GDM1 (cell line): ENCODE results near the gene SLC1A7.
A peak's percentile ranks its signal among the peaks of the same experiment; 100 is the strongest.
"Not testable (repeated sequence)": the region's sequence is repeated elsewhere in the genome, so short reads cannot be mapped to it uniquely, and the experiment has no call there.

Experiments
- DNase-seq: peaks from one replicate; lab custom pipeline; 2025; lab: John Stamatoyannopoulos, UW

Gene SLC1A7

GRCh38 chr1:53142226-53142853 lies at the start of gene SLC1A7:
SLC1A7 (minus strand) TSS chr1:53142638; CDS start chr1:53142449, 189 bp downstream.
- no peak for DNase-seq

DNA sequence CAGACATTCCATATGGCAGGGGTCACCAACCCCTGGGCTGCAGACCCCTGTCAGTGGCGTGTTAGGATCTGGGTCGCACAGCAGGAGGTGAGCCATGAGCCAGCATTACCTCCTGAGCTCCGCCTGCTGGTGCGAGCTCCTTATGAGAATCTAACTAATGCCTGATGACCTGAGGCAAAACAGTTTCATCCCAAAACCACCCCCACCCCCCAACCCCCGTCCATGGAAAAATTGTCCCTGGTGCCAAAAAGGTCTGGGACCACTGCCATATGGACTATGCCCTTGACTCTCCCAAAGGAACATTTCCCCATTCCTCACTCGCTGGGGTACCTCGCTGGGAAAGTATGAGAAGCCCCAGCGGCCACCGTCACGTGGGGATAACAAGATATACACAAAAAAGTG lies 47.8 kb upstream of the SLC1A7 start:
- DNase-seq, result no peak

DNA sequence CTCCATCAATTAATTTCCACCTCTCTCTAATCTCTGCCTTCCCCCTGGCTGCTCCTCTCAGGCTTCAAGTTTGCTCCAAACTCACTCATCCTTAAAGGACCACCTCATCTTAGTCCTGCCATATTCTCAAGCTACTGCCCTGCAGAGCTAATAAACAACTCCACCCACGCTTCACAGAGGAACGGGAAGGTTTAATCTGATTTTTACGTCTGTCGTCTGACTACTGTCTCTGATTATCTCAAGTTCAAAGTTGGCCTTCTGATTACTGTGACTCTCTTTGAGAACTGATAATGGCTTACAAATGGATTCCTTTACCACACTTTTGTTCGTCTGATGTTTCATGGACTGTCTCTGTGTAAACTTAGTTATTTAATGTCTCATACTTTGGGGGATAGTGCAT lies 46.6 kb upstream of the SLC1A7 start:
- DNase-seq, result no peak

DNA sequence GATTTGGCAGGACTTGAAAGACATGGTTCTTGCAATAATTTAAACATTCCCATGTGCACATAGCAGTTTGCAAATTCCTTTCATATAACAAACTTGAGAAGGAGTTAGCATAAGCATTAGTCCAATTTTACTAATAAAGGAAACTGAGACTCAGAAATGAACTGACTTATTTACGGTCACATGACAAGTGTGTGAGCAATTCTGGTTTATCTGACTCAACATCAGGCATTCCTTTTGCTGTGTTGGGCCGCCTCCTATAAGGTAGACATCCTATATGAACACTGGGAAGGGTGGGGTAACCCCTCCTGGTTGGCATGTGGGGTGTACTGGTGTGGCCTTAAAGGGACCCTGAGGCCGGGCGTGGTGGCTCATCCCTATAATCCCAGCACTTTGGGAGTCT lies 45.7 kb upstream of the SLC1A7 start:
- no peak for DNase-seq

DNA sequence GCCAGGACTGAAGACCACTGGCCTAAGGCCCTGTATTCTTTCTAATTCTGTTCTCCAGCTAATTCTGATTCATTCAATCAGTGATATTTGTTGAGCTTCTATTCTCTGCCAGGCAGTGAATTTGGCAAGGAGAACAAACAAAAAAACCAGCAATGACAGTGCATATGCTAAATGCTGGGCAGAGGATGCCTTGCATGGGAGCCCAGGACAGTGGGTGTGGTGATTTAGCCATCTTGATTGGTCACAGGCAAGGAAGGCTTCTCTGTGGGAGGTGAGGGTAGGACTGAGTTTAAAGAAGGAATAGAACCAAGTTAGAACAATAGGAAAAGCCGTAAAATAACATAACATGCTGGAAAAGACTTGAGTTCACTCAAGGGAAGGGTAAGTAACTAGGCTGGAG lies 45.0 kb upstream of the SLC1A7 start:
- no peak for DNase-seq

- DNase-seq, result no peak
These were observed 44.1 kb upstream of the SLC1A7 start for GRCh38 chr1:53186533-53186932.

DNA sequence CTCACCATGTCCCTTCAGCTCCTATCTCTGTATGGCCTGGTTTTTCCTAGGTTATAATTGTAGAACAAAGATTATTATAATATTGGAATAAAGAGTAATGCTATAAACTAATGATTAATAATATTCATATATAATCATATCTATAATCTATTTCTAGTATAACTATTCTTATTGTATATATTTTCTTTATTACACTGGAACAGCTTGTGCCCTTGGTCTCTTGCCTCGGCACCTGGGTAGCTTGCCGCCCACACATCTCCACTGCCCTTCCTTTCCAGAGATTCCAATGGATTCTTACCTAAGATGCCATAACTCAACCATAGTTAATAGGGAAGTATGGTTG lies 43.5 kb upstream of the SLC1A7 start:
- DNase-seq, result not testable (repeated sequence)

GRCh38 chr1:53183095-53183990 lies 40.9 kb upstream of the SLC1A7 start:
- DNase-seq, result no peak

DNA sequence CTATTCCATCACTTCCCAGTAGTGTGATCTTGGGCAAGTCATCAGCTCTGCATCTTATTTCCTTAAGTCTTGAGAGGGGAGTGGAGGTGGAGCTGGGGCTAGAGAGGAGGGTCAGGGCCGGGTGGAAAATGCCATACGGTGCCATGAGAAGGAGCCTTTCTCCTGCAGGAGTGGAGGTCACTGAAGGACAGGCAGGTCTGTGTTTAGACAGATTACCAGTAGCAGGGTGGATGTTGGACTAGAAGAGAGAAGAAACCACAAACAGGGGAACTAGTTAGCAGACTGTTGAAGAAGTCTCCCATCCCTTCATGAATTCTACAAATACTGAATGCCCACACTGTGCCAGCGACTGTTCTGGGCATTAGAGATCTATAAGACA lies 40.3 kb upstream of the SLC1A7 start:
- DNase-seq, result no peak

- DNase-seq, result peak; percentile 46
These were observed 39.7 kb upstream of the SLC1A7 start for GRCh38 chr1:53182111-53182593.

DNA sequence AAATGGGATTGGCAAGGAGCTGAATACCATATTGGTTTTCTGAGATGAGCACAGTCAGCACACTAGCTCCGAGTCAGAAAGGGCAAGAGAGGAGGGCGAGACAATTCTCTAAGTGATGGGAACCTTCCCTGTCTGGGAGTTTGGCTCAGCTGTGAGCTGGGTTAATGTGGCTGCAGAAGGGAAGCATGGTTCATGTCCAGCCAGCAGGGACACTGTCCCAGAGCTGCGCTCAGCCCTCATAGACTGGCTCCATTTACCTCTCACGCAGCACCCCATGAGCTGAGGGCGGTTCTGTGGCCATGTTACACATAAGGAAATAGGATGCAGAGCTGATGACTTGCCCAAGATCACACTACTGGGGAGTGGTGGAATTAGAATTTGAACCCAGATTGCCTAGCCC lies 38.5 kb upstream of the SLC1A7 start:
- DNase-seq, result no peak

DNA sequence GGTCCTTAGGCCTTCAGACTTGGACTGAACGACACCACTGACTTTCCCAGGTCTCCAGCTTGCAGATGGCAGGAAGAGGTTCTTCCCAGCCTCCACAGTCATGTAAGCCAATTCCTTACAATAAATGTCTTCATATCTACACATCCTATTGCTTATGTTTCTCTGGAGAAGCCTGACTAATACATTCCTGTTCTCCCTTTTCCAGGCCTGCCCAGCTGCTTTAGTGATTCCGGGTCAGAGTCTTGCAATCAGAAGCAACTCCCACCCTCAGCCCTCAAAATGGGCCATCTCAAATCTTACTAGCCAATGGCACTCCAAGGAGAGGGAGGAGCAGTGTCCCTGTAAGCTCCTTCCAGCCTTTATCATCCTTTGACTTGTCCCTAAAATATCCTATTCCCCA lies 37.8 kb upstream of the SLC1A7 start:
- no peak for DNase-seq

GRCh38 chr1:53176452-53177208 lies 34.2 kb upstream of the SLC1A7 start:
- DNase-seq, result no peak

- DNase-seq, result no peak
These were observed 32.8 kb upstream of the SLC1A7 start for GRCh38 chr1:53174971-53175913.

GRCh38 chr1:53172426-53173128 lies 30.1 kb upstream of the SLC1A7 start:
- DNase-seq, result no peak

DNA sequence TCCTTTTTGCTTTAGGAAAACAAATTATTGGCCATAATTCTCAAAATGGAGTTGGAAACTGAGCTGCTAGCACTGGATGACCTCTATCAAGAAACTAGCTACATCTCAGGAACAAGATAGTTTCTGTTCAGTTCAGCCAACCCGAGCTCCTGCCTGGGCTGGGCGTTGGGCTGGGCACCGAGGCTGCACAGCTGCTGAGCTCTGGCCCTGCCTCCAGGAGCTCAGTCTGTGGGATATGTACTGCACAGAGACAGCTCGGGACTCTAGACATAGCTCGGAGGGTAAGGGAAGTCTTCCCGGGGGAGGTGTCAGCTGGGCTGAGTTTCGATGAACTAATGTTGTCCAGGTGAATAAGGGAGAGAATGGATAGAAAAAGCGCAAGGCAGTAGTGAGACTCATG lies 24.5 kb upstream of the SLC1A7 start:
- no peak for DNase-seq

GRCh38 chr1:53166366-53166765 lies 23.9 kb upstream of the SLC1A7 start:
- DNase-seq, result no peak

GRCh38 chr1:53165408-53165961 lies 23.0 kb upstream of the SLC1A7 start:
- no peak for DNase-seq

DNA sequence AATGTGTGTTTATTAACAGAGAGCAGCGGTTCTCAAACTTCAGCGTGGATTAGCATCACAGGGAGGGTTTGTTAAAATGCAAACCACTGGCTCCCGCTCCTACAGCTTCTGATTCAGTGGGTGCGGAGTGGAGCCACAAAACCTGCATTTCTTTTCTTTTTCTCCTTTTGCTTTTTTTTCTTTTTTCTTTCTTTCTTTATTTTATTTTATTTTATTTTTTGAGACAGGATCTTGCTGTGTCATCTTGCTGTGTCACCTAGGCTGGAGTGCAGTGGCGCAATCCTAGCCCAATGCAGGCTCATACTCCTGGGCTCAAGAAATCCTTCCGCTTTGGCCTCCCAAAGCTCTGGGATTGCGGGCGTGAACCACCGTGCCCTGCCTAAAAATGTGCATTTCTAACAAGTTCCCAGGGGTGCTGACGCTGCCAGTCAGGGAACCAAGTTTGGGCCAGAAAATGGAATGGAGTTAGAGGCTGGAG lies 20.9 kb upstream of the SLC1A7 start:
- DNase-seq, result no peak

DNA sequence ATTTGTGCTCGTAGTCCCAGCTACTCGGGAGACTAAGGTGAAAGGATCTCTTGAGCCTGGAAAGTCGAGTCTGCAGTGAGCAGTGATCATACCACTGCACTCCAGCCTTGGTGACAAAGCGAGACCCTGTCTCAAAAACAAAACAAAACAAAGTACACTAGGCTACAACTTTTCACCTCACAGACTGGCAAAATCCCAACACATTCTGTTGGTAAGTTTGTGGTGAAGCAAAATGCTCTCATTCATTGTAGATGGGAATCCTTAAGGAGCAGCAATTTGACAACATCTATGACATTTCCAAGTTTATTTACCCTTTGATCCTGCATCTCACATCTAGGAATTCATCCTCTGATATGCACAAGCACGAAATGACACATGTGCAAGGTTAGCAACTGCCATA lies 20.2 kb upstream of the SLC1A7 start:
- no peak for DNase-seq
